Adipocyte (in vitro differentiated cells): ENCODE results near the gene PRAC2.
"Not testable (repeated sequence)": the region's sequence is repeated elsewhere in the genome, so short reads cannot be mapped to it uniquely, and the experiment has no call there.

ENCODE experiments used
- DNase-seq: peaks from one replicate; pipeline ENCODE4 v3.0.0-alpha.2; 2015; ENCODE audit warnings: low read depth
- H3K27me3 ChIP-seq: replicated peaks from 2 replicates; pipeline ENCODE4 v1.7.0; 2013; ENCODE audit warnings: mild to moderate bottlenecking, low read length, moderate library complexity; ENCODE audit not compliant: control insufficient read depth, insufficient read depth
- H3K36me3 ChIP-seq: 2 replicates; pipeline ENCODE4 v1.7.0; 2013; ENCODE audit warnings: low read length, mild to moderate bottlenecking, moderate library complexity; ENCODE audit not compliant: control insufficient read depth, insufficient read depth, severe bottlenecking
- H3K4me1 ChIP-seq: 2 replicates; pipeline ENCODE4 v1.7.0; 2013; ENCODE audit warnings: mild to moderate bottlenecking, low read length, moderate library complexity; ENCODE audit not compliant: control insufficient read depth, insufficient read depth
- H3K4me3 ChIP-seq: 2 replicates; pipeline ENCODE4 v1.7.0; 2013; ENCODE audit warnings: mild to moderate bottlenecking, low read length, moderate library complexity
- H3K9ac ChIP-seq: 2 replicates; pipeline ENCODE4 v1.7.0; 2013; ENCODE audit warnings: mild to moderate bottlenecking, low read length, moderate library complexity
- H3K9me3 ChIP-seq: 2 replicates; pipeline ENCODE4 v1.7.0; 2013; ENCODE audit warnings: mild to moderate bottlenecking, low read length, moderate library complexity; ENCODE audit not compliant: control insufficient read depth

The PRAC2 gene

GRCh38 chr17:48711128-48711527, 11.9 kb upstream of the PRAC2 start:
- peaks cover 89% of the 10 kb centered on the region for H3K27me3 ChIP-seq
- H3K4me3 ChIP-seq = no peak overlapping the region
- H3K9ac ChIP-seq = no peak overlapping the region
- no peaks in the 10 kb centered on the region for H3K9me3 ChIP-seq
- no peak for DNase-seq
- H3K36me3 ChIP-seq = no peaks in the 10 kb centered on the region
- H3K4me1 ChIP-seq = no peaks in the 10 kb centered on the region

GRCh38 chr17:48715496-48716399, 7.2 kb upstream of the PRAC2 start:
- H3K9me3 ChIP-seq = no peaks in the 10 kb centered on the region
- no peak for DNase-seq
- H3K4me3 ChIP-seq = no peak overlapping the region
- H3K9ac ChIP-seq = no peak overlapping the region
- no peaks in the 10 kb centered on the region for H3K4me1 ChIP-seq
- peaks cover 95% of the 10 kb centered on the region for H3K27me3 ChIP-seq
- H3K36me3 ChIP-seq = no peaks in the 10 kb centered on the region

DNA sequence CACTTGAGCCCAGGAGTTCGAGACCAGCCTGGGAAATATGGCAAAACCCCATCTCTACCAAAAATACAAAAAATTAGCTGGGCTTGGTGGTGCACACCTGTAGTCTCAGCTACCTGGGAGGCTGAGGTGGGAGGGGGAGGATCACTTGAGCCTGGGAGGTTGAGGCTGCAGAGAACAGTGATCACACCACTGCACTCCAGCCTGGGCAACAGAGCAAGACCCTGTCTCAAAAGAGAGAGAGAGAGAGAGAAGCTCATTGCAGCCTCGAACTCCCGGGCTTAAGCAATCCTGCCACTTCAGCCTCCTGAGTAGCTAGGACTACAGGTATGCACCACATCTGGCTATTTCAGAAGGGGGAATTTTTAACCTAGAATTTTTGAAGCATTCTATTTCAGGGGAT, 6.4 kb upstream of the PRAC2 start:
- H3K4me1 ChIP-seq, H3K9me3 ChIP-seq, H3K9ac ChIP-seq, H3K36me3 ChIP-seq, DNase-seq, H3K4me3 ChIP-seq: not testable (repeated sequence)
- peaks cover 95% of the 10 kb centered on the region for H3K27me3 ChIP-seq

DNA sequence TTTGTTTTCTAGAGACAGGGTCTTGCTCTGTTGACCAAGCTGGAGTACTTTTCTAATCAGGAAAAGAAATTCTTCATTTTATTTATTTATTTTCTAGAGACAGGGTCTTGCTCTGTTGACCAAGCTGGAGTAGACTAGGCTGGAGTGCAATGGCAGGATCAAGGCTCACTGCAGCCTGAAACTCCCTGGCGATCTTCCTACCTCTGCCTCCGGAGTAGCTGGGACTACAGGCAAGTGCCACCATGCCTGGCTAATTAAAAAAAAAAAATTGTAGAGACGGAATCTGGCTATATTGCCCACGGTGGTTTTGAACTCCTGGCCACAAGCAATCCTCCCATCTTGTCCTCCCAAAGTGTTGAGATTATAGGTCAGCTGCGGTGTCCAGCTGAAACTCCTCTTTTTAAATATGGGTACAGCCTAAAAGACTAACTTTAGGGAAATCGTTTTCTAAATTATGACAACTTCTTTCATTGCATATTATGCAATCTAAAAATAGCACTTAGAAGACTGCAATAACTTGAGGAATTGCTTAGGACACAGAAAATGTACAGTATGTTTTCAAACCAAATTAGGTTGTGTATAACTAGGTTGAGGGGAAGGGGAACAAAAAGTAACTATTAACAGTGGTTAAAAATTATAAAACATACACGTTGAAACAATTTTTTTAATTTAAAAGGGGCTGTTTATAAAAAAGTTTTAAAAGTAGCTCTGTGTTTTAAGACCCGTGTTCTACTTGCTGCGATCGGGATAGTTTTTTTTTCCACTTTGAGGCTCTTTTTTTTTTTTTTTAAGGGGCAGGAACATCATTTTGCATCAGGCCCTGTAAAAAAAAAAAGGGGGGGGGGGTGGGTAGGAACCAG, 5.4 kb upstream of the PRAC2 start:
- Histone ChIP-seq H3K27me3 (peaks cover 97% of the 10 kb centered on the region), H3K36me3 (no peaks in the 10 kb centered on the region), H3K4me1 (no peaks in the 10 kb centered on the region), H3K4me3 (no peak overlapping the region), H3K9me3 (no peaks in the 10 kb centered on the region), H3K9ac (no peak overlapping the region)
- DNase-seq = no peak

DNA sequence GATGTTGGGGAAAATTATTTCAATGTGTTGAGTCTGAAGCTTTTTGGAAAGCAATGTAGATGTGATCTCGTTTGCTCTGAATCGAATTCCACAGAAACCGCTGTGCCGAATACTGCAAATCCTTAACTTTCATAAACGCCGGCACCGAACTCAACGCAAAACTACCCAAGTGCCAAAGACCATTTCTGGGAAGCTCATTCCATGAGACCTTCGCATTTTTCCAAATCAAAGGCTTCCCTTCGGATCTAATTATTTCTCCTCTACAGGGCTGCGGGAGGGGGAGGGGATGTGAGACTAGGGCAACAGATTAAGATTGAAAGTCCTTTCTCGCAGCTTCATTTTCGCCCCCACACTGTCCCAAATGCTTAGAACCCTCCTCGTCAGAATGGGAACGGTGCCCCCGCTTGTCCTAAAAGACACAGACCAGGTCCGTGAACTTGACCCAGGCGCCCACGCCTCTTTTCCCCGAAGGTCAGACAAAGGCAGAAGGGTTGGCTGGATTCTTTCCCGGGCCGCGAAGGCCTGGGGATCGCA, 4.7 kb upstream of the PRAC2 start:
- Histone ChIP-seq H3K4me3 (no peak overlapping the region), H3K36me3 (no peaks in the 10 kb centered on the region), H3K4me1 (no peaks in the 10 kb centered on the region), H3K9me3 (no peaks in the 10 kb centered on the region), H3K9ac (no peak overlapping the region), H3K27me3 (peaks cover 99% of the 10 kb centered on the region)
- no peak for DNase-seq

- Histone ChIP-seq H3K27me3 (peaks cover 99% of the 10 kb centered on the region), H3K4me1 (no peaks in the 10 kb centered on the region), H3K9me3 (no peaks in the 10 kb centered on the region), H3K4me3 (no peak overlapping the region), H3K9ac (no peak overlapping the region), H3K36me3 (no peaks in the 10 kb centered on the region)
- no peak for DNase-seq
Measured at GRCh38 chr17:48718761-48719641, 4.0 kb upstream of the PRAC2 start.

GRCh38 chr17:48719642-48720265, 3.2 kb upstream of the PRAC2 start:
- H3K4me1 ChIP-seq = no peaks in the 10 kb centered on the region
- peaks cover 97% of the 10 kb centered on the region for H3K27me3 ChIP-seq
- H3K9me3 ChIP-seq = no peaks in the 10 kb centered on the region
- H3K9ac ChIP-seq = no peak overlapping the region
- no peak for DNase-seq
- no peak overlapping the region for H3K4me3 ChIP-seq
- H3K36me3 ChIP-seq = no peaks in the 10 kb centered on the region

DNA sequence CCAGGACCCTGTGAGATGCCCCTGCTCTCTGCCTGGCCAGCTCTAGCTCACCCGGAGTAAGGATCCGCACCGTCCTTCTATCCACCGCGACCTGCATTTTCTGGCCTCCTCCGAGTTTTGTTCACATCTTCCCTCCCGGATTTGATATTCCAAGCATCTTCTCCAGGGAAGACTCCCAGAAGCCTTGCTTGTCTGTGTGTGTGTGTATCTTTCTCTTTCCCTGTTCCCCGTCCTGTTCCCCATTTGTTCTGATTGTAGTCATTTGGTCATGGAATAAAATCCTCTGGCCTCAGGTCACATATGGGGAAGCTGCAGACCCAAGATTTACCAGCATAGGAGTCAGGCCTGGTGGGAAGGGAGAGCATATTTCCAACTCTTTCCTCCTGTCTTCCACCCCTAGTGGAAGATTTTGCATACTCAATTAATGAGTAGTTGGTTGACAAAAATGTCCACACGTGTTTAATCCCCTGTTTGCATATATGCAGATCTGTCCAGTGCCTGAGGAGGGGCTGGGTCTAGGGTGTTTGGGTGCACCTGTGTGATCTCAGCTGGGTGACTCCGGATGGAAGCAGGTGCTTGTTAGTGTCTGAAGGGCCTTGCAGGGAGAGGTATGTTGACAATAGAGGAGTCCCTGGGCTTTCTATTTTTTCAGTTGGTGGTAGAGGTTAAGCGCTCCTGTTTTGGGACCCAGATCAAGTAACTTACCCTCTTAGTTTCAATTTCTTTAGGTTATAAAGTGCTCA, 2.5 kb upstream of the PRAC2 start:
- H3K36me3 ChIP-seq = no peaks in the 10 kb centered on the region
- H3K4me1 ChIP-seq = no peaks in the 10 kb centered on the region
- no peaks in the 10 kb centered on the region for H3K9me3 ChIP-seq
- H3K4me3 ChIP-seq = no peak overlapping the region
- DNase-seq = no peak
- H3K9ac ChIP-seq = no peak overlapping the region
- H3K27me3 ChIP-seq = peaks cover 97% of the 10 kb centered on the region

DNA sequence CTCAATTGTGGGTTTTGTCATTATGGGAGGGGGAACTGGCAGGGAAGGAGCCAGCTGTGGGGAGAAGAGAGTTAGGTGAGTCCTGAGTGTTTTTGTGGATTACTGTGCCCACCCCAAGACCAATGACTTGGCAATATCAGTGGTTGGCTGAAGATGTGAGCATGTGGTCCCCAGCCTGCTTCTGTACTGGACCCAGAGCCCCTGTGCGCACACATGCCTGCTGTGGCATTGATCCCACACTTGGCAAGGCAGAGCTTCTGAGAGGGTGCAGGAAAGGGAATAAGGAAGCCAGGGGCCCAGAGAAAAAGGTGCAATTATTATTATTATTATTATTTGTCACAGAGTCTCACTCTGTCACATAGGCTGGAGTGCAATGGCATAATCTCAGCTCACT, 2.0 kb upstream of the PRAC2 start:
- H3K4me1 ChIP-seq = no peaks in the 10 kb centered on the region
- peaks cover 98% of the 10 kb centered on the region for H3K27me3 ChIP-seq
- no peak overlapping the region for H3K4me3 ChIP-seq
- no peaks in the 10 kb centered on the region for H3K9me3 ChIP-seq
- no peak for DNase-seq
- no peaks in the 10 kb centered on the region for H3K36me3 ChIP-seq
- no peak overlapping the region for H3K9ac ChIP-seq
